H9 (cell line): ENCODE data around the gene GNPAT. TPM values are rescaled to one million over a fixed set of nuclear protein-coding genes. Genes with fewer than 3 reads are reported as not detected.
A peak's percentile ranks its signal among the peaks of the same experiment; 100 is the strongest.

Source experiments
- DNase-seq: peaks from one replicate; pipeline ENCODE4 v3.0.0-alpha.2; 2017
- H2AFZ ChIP-seq: one replicate; pipeline ENCODE4 v1.6.1; 2013; ENCODE audit warnings: mild to moderate bottlenecking, low read length, control low read depth, moderate library complexity
- H2AK5ac ChIP-seq: 2 replicates; pipeline ENCODE4 v1.6.1; 2013; ENCODE audit warnings: low read length, control low read depth, mixed read lengths; ENCODE audit not compliant: insufficient read length
- H2BK120ac ChIP-seq: one replicate; pipeline ENCODE4 v1.6.1; 2013; ENCODE audit warnings: low read depth, mild to moderate bottlenecking, low read length, control low read depth, inconsistent platforms; ENCODE audit not compliant: poor library complexity, severe bottlenecking
- H2BK12ac ChIP-seq: 2 replicates; pipeline ENCODE4 v1.6.1; 2013; ENCODE audit warnings: low read length, control low read depth, mixed read lengths, low read depth; ENCODE audit not compliant: insufficient read length
- H2BK15ac ChIP-seq: 2 replicates; pipeline ENCODE4 v1.6.1; 2013; ENCODE audit warnings: low read depth, low read length, control low read depth
- H2BK20ac ChIP-seq: one replicate; pipeline ENCODE4 v1.6.1; 2013; ENCODE audit warnings: low read depth, mild to moderate bottlenecking, low read length, control low read depth, inconsistent platforms; ENCODE audit not compliant: poor library complexity, severe bottlenecking
- H2BK5ac ChIP-seq: 2 replicates; pipeline ENCODE4 v1.6.1; 2013; ENCODE audit warnings: low read length, control low read depth, mixed read lengths; ENCODE audit not compliant: insufficient read length
- H3K14ac ChIP-seq: 2 replicates; pipeline ENCODE4 v1.6.1; 2013; ENCODE audit warnings: low read length, control low read depth; ENCODE audit not compliant: insufficient read depth
- H3K18ac ChIP-seq: 2 replicates; pipeline ENCODE4 v1.6.1; 2013; ENCODE audit warnings: low read depth, mild to moderate bottlenecking, mixed read lengths, low read length, control low read depth; ENCODE audit not compliant: insufficient read length
- H3K23ac ChIP-seq: 2 replicates; pipeline ENCODE4 v1.6.1; 2013; ENCODE audit warnings: low read length, control low read depth, mixed read lengths, low read depth; ENCODE audit not compliant: insufficient read length
- H3K23me2 ChIP-seq: 2 replicates; pipeline ENCODE4 v1.6.1; 2013; ENCODE audit warnings: low read depth, mild to moderate bottlenecking, mixed read lengths, low read length, control low read depth; ENCODE audit not compliant: insufficient read length, poor library complexity, severe bottlenecking
- H3K27ac ChIP-seq: 2 replicates; pipeline ENCODE4 v1.5.1; 2013; ENCODE audit warnings: low read length, control low read depth, mixed read lengths, low read depth; ENCODE audit not compliant: insufficient read length
- H3K27me3 ChIP-seq: 2 replicates; pipeline ENCODE4 v1.6.1; 2013; ENCODE audit warnings: low read length, control low read depth, inconsistent platforms; ENCODE audit not compliant: insufficient read depth
- H3K4ac ChIP-seq: 2 replicates; pipeline ENCODE4 v1.6.1; 2013; ENCODE audit warnings: low read depth, mild to moderate bottlenecking, control low read depth, inconsistent platforms, low read length, moderate library complexity
- H3K4me1 ChIP-seq: 2 replicates; pipeline ENCODE4 v1.6.1; 2013; ENCODE audit warnings: low read length, control low read depth, inconsistent platforms; ENCODE audit not compliant: insufficient read depth
- H3K4me2 ChIP-seq: 2 replicates; pipeline ENCODE4 v1.6.1; 2013; ENCODE audit warnings: low read length, control low read depth, mixed read lengths; ENCODE audit not compliant: insufficient read length, insufficient read depth
- H3K56ac ChIP-seq: 2 replicates; pipeline ENCODE4 v1.6.1; 2013; ENCODE audit warnings: low read depth, mild to moderate bottlenecking, mixed read lengths, low read length, control low read depth; ENCODE audit not compliant: insufficient read length
- H3K79me1 ChIP-seq: 2 replicates; pipeline ENCODE4 v1.6.1; 2013; ENCODE audit warnings: low read depth, mild to moderate bottlenecking, moderate library complexity, low read length, control low read depth, inconsistent platforms; ENCODE audit not compliant: insufficient read depth, poor library complexity, severe bottlenecking
- H3K79me2 ChIP-seq: 2 replicates; pipeline ENCODE4 v1.6.1; 2013; ENCODE audit warnings: low read length, control low read depth, inconsistent platforms; ENCODE audit not compliant: insufficient read depth
- H3K9ac ChIP-seq: 2 replicates; pipeline ENCODE4 v1.6.1; 2013; ENCODE audit warnings: low read length, control low read depth, mixed read lengths; ENCODE audit not compliant: insufficient read length; ENCODE audit errors: extremely low read depth
- H3K9me3 ChIP-seq: one replicate; pipeline ENCODE4 v1.6.1; 2013; ENCODE audit warnings: low read depth, low read length, inconsistent platforms; ENCODE audit not compliant: control insufficient read depth
- H3T11ph ChIP-seq: one replicate; pipeline ENCODE4 v1.6.1; 2013; ENCODE audit warnings: mild to moderate bottlenecking, low read length, control low read depth, inconsistent platforms
- H4K20me1 ChIP-seq: one replicate; pipeline ENCODE4 v1.6.1; 2013; ENCODE audit not compliant: control insufficient read depth, insufficient read length, insufficient read depth
- H4K5ac ChIP-seq: 2 replicates; pipeline ENCODE4 v1.6.1; 2013; ENCODE audit warnings: low read depth, mild to moderate bottlenecking, mixed read lengths, low read length, control low read depth; ENCODE audit not compliant: insufficient read length
- H4K8ac ChIP-seq: replicated peaks from 2 replicates; pipeline ENCODE4 v1.6.1; 2013; ENCODE audit warnings: low read length, control low read depth, mixed read lengths, low read depth; ENCODE audit not compliant: insufficient read length
- H4K91ac ChIP-seq: 2 replicates; pipeline ENCODE4 v1.6.1; 2013; ENCODE audit warnings: low read depth, mild to moderate bottlenecking, moderate library complexity, mixed read lengths, low read length, control low read depth; ENCODE audit not compliant: insufficient read length
- H3K27ac Mint-ChIP-seq, 3 experiments: 2 replicates in 2 of 3; 3 replicates in 1 of 3; pipeline ENCODE4 v1.8.0; 2020 to 2021; ENCODE audit warnings: mixed read lengths in 3 of 3, mild to moderate bottlenecking in 1 of 3, moderate library complexity in 1 of 3
- H3K27me3 Mint-ChIP-seq: 2 replicates; pipeline ENCODE4 v1.8.0; 2021; ENCODE audit warnings: low read depth, mild to moderate bottlenecking, moderate library complexity, mixed read lengths
- H3K36me3 Mint-ChIP-seq, 3 experiments: 2 replicates in 2 of 3; 3 replicates in 1 of 3; pipeline ENCODE4 v1.8.0; 2020 to 2021; ENCODE audit warnings: low read depth in 3 of 3, mixed read lengths in 3 of 3; ENCODE audit not compliant: insufficient read depth in 1 of 3
- H3K4me1 Mint-ChIP-seq, 2 experiments: 2 replicates each; pipeline ENCODE4 v1.8.0; 2020; ENCODE audit warnings: mixed read lengths in 2 of 2
- H3K4me3 Mint-ChIP-seq, 2 experiments: 2 replicates in 1 of 2; 3 replicates in 1 of 2; pipeline ENCODE4 v1.8.0; 2020 to 2021; ENCODE audit warnings: mild to moderate bottlenecking in 2 of 2, mixed read lengths in 2 of 2, moderate library complexity in 1 of 2
- H3K9me3 Mint-ChIP-seq, 2 experiments: 2 replicates in 1 of 2; 3 replicates in 1 of 2; pipeline ENCODE4 v1.8.0; 2020; ENCODE audit warnings: mild to moderate bottlenecking in 2 of 2, mixed read lengths in 2 of 2, moderate library complexity in 1 of 2
- WGBS: extraction: QIAGEN DNeasy Blood & Tissue Kit; methylation state at CpG from one replicate; pipeline ENCODE4 v1.1.7; 2013; ENCODE audit warnings: missing lambda C conversion rate, low lambda C conversion rate, mixed read lengths; ENCODE audit not compliant: insufficient read length; ENCODE audit errors: extremely low coverage; 5-methylcytosine and 5-hydroxymethylcytosine counted together
- total RNA-seq: library from RNA; stranded (reverse); gene quantifications from 2 replicates; pipeline ENCODE4 v1.2.1, GENCODE V29; 2021
- TF ChIP-seq, protein P1 (sequence below): fragments of 200-600 bp; sonication (generic); conservative IDR thresholded peaks from 3 replicates; pipeline ENCODE4 v1.8.0; 2021; ENCODE audit warnings: antibody characterized with exemption, mild to moderate bottlenecking

GNPAT gene
- total RNA-seq, 1 experiment from 2014 or later, result 38.1 TPM

DNA sequence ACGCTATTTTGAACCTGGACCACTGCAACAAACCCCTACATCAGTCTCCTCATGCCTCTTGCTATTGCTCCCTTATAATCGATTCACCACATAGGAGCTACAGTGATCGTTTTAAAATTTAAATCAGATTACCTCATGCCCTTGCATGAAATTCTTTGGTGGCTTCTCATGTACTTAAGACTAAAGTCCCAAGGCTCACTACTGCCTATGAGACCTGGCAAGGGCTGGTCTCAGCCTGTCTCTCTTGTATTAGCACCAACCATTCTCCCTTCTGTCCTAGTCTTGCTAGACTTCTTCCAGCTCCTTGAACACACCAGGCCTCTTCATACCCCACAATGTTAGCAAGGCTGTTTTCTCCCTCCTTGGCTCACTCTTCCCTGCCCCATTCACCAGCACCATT is 6.5 kb upstream of the GNPAT start:
- Mint-ChIP-seq H3K4me3 (no peak overlapping the region), H3K9me3 (no peaks in the 10 kb centered on the region), H3K36me3 (peaks cover 0 to 19% (median 15%) of the 10 kb centered on the region in 3 experiments; a peak in 4 of 7 replicates), H3K27me3 (no peaks in the 10 kb centered on the region), H3K27ac (peak overlapping the region in 1 of 3 experiments; percentile 52; a peak in 1 of 7 replicates), H3K4me1 (no peaks in the 10 kb centered on the region)
- Histone ChIP-seq H3K27ac (no peak overlapping the region), H4K20me1 (no peaks in the 10 kb centered on the region), H3K4ac (no peak overlapping the region), H4K5ac (no peak overlapping the region), H3K14ac (no peak overlapping the region), H3K23ac (no peak overlapping the region), H3K56ac (no peak overlapping the region), H2BK20ac (no peak overlapping the region), H2BK15ac (no peak overlapping the region), H3K4me2 (no peak overlapping the region), H3K79me2 (no peaks in the 10 kb centered on the region), H3K4me1 (no peaks in the 10 kb centered on the region), H3K18ac (no peak overlapping the region), H3K9me3 (no peaks in the 10 kb centered on the region), H2BK12ac (no peak overlapping the region), H2AK5ac (no peak overlapping the region), H4K91ac (no peak overlapping the region), H3K23me2 (no peaks in the 10 kb centered on the region), H3K9ac (no peak overlapping the region), H2AFZ (no peak overlapping the region), H3K27me3 (no peaks in the 10 kb centered on the region), H2BK5ac (no peak overlapping the region), H3K79me1 (no peaks in the 10 kb centered on the region), H3T11ph (no peak overlapping the region), H4K8ac (no peak overlapping the region), H2BK120ac (no peak overlapping the region)
- TF ChIP-seq, protein P1, sequence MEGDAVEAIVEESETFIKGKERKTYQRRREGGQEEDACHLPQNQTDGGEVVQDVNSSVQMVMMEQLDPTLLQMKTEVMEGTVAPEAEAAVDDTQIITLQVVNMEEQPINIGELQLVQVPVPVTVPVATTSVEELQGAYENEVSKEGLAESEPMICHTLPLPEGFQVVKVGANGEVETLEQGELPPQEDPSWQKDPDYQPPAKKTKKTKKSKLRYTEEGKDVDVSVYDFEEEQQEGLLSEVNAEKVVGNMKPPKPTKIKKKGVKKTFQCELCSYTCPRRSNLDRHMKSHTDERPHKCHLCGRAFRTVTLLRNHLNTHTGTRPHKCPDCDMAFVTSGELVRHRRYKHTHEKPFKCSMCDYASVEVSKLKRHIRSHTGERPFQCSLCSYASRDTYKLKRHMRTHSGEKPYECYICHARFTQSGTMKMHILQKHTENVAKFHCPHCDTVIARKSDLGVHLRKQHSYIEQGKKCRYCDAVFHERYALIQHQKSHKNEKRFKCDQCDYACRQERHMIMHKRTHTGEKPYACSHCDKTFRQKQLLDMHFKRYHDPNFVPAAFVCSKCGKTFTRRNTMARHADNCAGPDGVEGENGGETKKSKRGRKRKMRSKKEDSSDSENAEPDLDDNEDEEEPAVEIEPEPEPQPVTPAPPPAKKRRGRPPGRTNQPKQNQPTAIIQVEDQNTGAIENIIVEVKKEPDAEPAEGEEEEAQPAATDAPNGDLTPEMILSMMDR, result no peak
- DNase-seq, result no peak
- no CpG with 5 or more reads among the region's 3 CpGs for WGBS
